Activated CD8-positive, alpha-beta T cell treated with anti-CD3 and anti-CD28 coated beads, Interleukin-2, amount 10 ng/mL, durations not matched to agents 7 days and 5 days (primary cell): ENCODE measurements around the gene ST6GALNAC6. TPM values are rescaled to one million over a fixed set of nuclear protein-coding genes. Genes with fewer than 3 reads are reported as not detected.

Source experiments
- ATAC-seq: fragments of 150-1000 bp; cut with Tn5 transposase; one replicate; pipeline ENCODE4 v1.10.0; 2021; ENCODE audit warnings: moderate library complexity
- CTCF ChIA-PET: fragments of 350-600 bp; sonication (Branson Sonifier 250); formaldehyde crosslinking; loops from one replicate; lab custom pipeline; 2021; ENCODE audit warnings: antibody characterized with exemption; lab: Charles Lee
- POLR2A ChIA-PET: fragments of 350-600 bp; sonication (Branson Sonifier 250); formaldehyde crosslinking; loops from one replicate; lab custom pipeline; 2021; ENCODE audit warnings: antibody characterized with exemption; lab: Charles Lee
- DNase-seq: peaks from one replicate; pipeline ENCODE4 v3.0.0-alpha.2; 2020
- H3K27ac Mint-ChIP-seq: one replicate; pipeline ENCODE4 v1.8.0; 2021; ENCODE audit warnings: mild to moderate bottlenecking, mixed read lengths
- H3K27me3 Mint-ChIP-seq: one replicate; pipeline ENCODE4 v1.8.0; 2021; ENCODE audit warnings: low read depth, mixed read lengths
- H3K36me3 Mint-ChIP-seq: one replicate; pipeline ENCODE4 v1.8.0; 2021; ENCODE audit warnings: low read depth, mixed read lengths
- H3K4me1 Mint-ChIP-seq: one replicate; pipeline ENCODE4 v1.8.0; 2021; ENCODE audit warnings: low read depth, mixed read lengths
- H3K4me3 Mint-ChIP-seq: one replicate; pipeline ENCODE4 v1.8.0; 2021; ENCODE audit warnings: mild to moderate bottlenecking, mixed read lengths
- H3K9me3 Mint-ChIP-seq: one replicate; pipeline ENCODE4 v1.8.0; 2022; ENCODE audit warnings: mixed read lengths; ENCODE audit not compliant: insufficient read depth
- total RNA-seq, 2 experiments: library from RNA; stranded (reverse); gene quantifications; one replicate each; pipeline ENCODE4 v1.2.3, GENCODE V29; 2021

The ST6GALNAC6 gene
- total RNA-seq, 2 experiments from 2014 or later: 68.6 to 77.6 TPM

GRCh38 chr9:127941961-127942215, 42.5 kb upstream of the ST6GALNAC6 start:
- ChIA-PET CTCF (interaction anchor here (0.8 to 7.8 kb wide), 14 partner anchors 8 to 151 kb away, joined by 3 to 144 read pairs (median 5); partner anchors contain the start of gene PIP5KL1), POLR2A (interaction anchor here (0.6 kb wide), 1 partner anchor 85 kb away, joined by 3 read pairs; no protein-coding TSS in a partner anchor)
- Mint-ChIP-seq H3K27ac (no peak overlapping the region), H3K4me3 (no peak overlapping the region), H3K4me1 (peaks cover 46% of the 10 kb centered on the region), H3K9me3 (no peaks in the 10 kb centered on the region), H3K36me3 (peaks cover 69% of the 10 kb centered on the region), H3K27me3 (no peaks in the 10 kb centered on the region)
- no peak for DNase-seq
- no peak for ATAC-seq

- POLR2A ChIA-PET: interaction anchor here (0.6 to 1.2 kb wide), 3 partner anchors 29 to 141 kb away, joined by 3 to 6 read pairs (median 3); no protein-coding TSS in a partner anchor
- DNase-seq: no peak
- Mint-ChIP-seq H3K36me3 (peaks cover 68% of the 10 kb centered on the region), H3K4me1 (peaks cover 52% of the 10 kb centered on the region), H3K27me3 (no peaks in the 10 kb centered on the region), H3K4me3 (no peak overlapping the region), H3K27ac (peak overlapping the region; percentile 11), H3K9me3 (no peaks in the 10 kb centered on the region)
- ATAC-seq: no peak
- CTCF ChIA-PET: interaction anchor here (0.9 to 7.8 kb wide), 11 partner anchors 11 to 177 kb away, joined by 3 to 144 read pairs (median 5); partner anchors contain the start of gene PIP5KL1
These were observed 41.9 kb upstream of the ST6GALNAC6 start for GRCh38 chr9:127941062-127941960.

GRCh38 chr9:127940593-127940992, 41.2 kb upstream of the ST6GALNAC6 start:
- no peaks in the 10 kb centered on the region for H3K27me3 Mint-ChIP-seq
- H3K9me3 Mint-ChIP-seq: no peaks in the 10 kb centered on the region
- H3K4me3 Mint-ChIP-seq: no peak overlapping the region
- H3K4me1 Mint-ChIP-seq: peaks cover 57% of the 10 kb centered on the region
- CTCF ChIA-PET: interaction anchor here (0.9 to 7.8 kb wide), 4 partner anchors 16 to 177 kb away, joined by 3 to 144 read pairs (median 96); no protein-coding TSS in a partner anchor
- no peak overlapping the region for H3K27ac Mint-ChIP-seq
- ATAC-seq (no peak), DNase-seq (no peak)
- POLR2A ChIA-PET: interaction anchor here (0.6 to 1.2 kb wide), 2 partner anchors 30 to 141 kb away, joined by 3 to 6 read pairs; no protein-coding TSS in a partner anchor
- peaks cover 70% of the 10 kb centered on the region for H3K36me3 Mint-ChIP-seq

GRCh38 chr9:127938298-127938690, 38.9 kb upstream of the ST6GALNAC6 start:
- H3K4me1 Mint-ChIP-seq: peaks cover 54% of the 10 kb centered on the region
- peak overlapping the region; percentile 14 for H3K27ac Mint-ChIP-seq
- no peaks in the 10 kb centered on the region for H3K9me3 Mint-ChIP-seq
- ChIA-PET POLR2A (interaction anchor here (0.7 kb wide), 1 partner anchor 32 kb away, joined by 3 read pairs; no protein-coding TSS in a partner anchor), CTCF (interaction anchor here (1.8 to 7.8 kb wide), 3 partner anchors 18 to 179 kb away, joined by 5 to 144 read pairs (median 140); no protein-coding TSS in a partner anchor)
- no peaks in the 10 kb centered on the region for H3K27me3 Mint-ChIP-seq
- DNase-seq (no peak), ATAC-seq (no peak)
- H3K4me3 Mint-ChIP-seq: peak overlapping the region; percentile 10
- H3K36me3 Mint-ChIP-seq: peaks cover 60% of the 10 kb centered on the region

DNA sequence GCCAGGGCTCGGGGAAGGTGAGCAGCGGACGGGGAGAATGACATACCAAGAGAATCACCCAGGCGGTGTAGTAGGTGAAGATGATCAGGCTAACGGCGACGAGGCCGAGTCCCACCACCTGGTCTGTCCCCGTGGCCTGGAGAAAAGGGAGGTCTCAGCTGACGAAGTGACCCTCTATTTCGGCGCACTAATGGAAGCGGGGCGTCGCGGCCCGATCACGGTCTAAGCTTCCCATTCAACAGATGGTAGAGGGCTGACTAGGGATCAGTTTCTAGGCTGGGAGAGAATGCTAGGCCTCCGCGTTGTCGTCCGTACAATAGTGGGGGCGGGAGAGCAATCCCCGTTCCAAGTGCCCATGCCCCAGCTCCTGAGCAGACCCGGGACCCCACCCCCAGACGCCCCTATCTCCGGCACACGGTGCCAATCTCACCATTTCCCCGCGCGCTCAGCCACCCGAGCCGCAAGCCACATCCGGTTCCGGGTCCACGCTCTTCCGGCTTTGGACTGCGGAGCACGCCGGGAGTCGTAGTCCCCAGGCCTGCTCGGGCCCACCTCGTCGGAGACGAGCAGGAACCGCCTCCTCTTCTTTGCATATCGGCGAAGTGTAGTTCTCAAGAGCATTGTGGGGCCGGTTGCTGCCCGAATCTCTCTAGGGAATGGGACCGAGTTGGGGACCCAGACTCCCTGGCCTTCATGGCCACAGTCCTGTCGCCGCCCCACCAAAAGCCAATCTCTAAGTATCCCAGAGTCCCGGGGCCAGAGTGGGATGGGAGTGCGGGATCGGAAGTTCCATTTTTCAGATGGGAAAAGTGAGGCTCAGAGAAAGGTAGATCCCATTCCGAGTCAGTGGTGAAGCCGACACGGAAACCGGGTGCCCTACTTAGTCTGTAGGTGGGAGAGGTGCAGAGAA, 38.2 kb upstream of the ST6GALNAC6 start, which contains the start of gene DPM2:
TSS of gene DPM2 (minus strand) at position 467 of the 910 bp plus-strand sequence. CDS start at position 433, 34 bp downstream.
- Mint-ChIP-seq H3K27me3 (no peaks in the 10 kb centered on the region), H3K9me3 (no peaks in the 10 kb centered on the region), H3K36me3 (peaks cover 58% of the 10 kb centered on the region), H3K4me3 (peak within 1 kb of the TSS; percentile 90), H3K27ac (peak within 1 kb of the TSS; percentile 95), H3K4me1 (peaks cover 53% of the 10 kb centered on the region)
- peak; percentile 93 for DNase-seq
- peak; percentile 94 for ATAC-seq
- ChIA-PET POLR2A (interaction anchor here (0.6 to 1.5 kb wide), 9 partner anchors 9 to 354 kb away, joined by 3 to 8 read pairs (median 4); no protein-coding TSS in a partner anchor), CTCF (interaction anchor here (0.9 to 1.5 kb wide), 5 partner anchors 16 to 180 kb away, joined by 3 to 5 read pairs (median 4); no protein-coding TSS in a partner anchor)

DNA sequence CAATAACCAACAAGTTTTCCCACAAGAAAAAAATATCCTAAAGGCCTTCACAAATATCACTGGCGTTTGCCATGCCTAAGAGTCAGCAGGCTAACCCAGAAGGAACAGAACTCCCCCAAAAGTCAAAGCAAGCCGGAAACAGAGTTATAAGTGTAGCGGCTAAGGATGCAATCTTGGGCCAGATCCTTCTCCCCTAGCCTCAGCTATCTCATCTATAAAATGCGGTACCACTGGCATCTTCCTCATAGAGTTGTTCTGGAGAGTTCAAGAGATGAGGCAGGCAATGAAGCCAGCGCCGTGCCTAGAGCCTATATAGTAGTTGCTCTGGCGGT, 37.6 kb upstream of the ST6GALNAC6 start:
- ChIA-PET POLR2A (interaction anchor here (0.6 to 1.5 kb wide), 9 partner anchors 8 to 354 kb away, joined by 3 to 8 read pairs (median 4); no protein-coding TSS in a partner anchor), CTCF (interaction anchor here (0.8 to 1.5 kb wide), 6 partner anchors 15 to 181 kb away, joined by 3 to 5 read pairs (median 4); no protein-coding TSS in a partner anchor)
- H3K27me3 Mint-ChIP-seq: no peaks in the 10 kb centered on the region
- H3K4me1 Mint-ChIP-seq: peaks cover 48% of the 10 kb centered on the region
- peak overlapping the region; percentile 90 for H3K4me3 Mint-ChIP-seq
- peaks cover 52% of the 10 kb centered on the region for H3K36me3 Mint-ChIP-seq
- peak overlapping the region; percentile 95 for H3K27ac Mint-ChIP-seq
- no peak for ATAC-seq
- no peak for DNase-seq
- no peaks in the 10 kb centered on the region for H3K9me3 Mint-ChIP-seq

DNA sequence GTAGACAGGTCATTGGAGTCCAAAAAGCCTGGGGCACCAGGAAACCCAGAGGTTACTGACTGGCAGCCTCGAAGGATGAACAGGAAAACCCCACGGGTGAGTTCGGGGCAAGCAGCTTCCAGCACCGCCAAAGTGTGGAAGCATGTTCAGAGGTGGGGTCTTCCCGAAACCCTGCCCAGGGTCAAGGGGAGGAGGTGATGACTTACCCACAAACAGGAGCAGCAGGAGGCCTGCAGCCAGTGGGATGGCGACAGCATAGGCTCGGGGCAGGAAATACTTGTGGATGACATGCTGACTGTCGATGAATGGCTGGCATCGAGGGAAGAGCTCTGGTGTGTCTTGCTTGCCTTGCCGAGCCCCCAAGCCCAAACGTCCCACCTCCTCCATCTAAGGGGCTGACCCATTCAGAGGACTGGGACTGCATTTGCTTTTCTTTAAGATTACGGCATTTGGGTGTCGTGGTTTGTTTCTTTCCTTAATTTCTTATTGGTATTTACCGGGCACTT, 37.0 kb upstream of the ST6GALNAC6 start:
- peaks cover 51% of the 10 kb centered on the region for H3K4me1 Mint-ChIP-seq
- H3K4me3 Mint-ChIP-seq: peak overlapping the region; percentile 90
- peaks cover 48% of the 10 kb centered on the region for H3K36me3 Mint-ChIP-seq
- no peak for DNase-seq
- peak overlapping the region; percentile 95 for H3K27ac Mint-ChIP-seq
- no peak for ATAC-seq
- no peaks in the 10 kb centered on the region for H3K9me3 Mint-ChIP-seq
- POLR2A ChIA-PET: interaction anchor here (1.3 to 1.5 kb wide), 5 partner anchors 8 to 98 kb away, joined by 3 to 8 read pairs (median 4); no protein-coding TSS in a partner anchor
- CTCF ChIA-PET: interaction anchor here (0.8 to 1.5 kb wide), 4 partner anchors 14 to 181 kb away, joined by 3 to 5 read pairs (median 4); no protein-coding TSS in a partner anchor
- no peaks in the 10 kb centered on the region for H3K27me3 Mint-ChIP-seq

DNA sequence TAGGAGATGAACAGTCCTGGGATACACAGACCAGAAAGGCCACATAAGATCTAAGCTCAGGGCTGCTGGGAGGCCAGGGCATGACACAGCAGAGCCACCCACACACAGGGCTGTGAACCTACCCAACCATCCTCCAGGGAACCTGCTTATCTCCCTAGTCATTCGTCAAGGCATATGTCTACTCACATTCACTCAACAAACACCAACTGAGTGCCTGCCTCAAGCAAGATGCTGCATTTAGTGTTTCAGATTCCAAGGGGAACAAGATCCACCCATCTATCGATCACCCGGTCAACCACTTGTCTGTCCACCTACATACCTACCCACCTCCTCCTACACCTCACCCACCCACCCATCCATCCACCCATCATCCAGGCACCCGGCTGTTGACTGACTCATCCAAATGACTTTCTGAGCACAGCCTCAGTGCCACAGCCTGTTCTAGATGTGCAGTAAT, 36.4 kb upstream of the ST6GALNAC6 start:
- peaks cover 42% of the 10 kb centered on the region for H3K36me3 Mint-ChIP-seq

DNA sequence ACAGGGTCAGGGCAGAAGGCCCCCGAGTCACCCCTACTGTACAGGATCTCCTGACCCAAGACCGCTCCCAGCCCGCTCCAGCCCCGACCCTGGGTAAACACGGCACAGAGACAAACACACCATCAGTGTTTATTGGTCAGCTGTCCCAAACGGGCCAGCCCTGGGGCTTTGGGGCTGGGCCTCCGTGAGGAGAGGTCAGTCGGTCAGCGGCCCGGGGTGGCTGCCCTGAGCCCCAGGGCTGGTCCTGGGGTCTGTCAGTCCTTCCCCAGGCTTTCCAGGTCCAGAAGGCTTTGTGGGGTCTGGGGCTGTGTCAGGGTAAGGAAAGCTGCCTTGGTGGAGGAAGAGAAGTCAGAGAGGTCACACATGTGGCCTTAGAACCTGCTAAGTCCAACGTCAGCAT, 35.6 kb upstream of the ST6GALNAC6 start:
- peaks cover 34% of the 10 kb centered on the region for H3K36me3 Mint-ChIP-seq
- H3K4me3 Mint-ChIP-seq: peak overlapping the region; percentile 90
- ChIA-PET CTCF (interaction anchor here (0.7 to 1.1 kb wide), 2 partner anchors 14 to 100 kb away, joined by 3 read pairs; no protein-coding TSS in a partner anchor), POLR2A (no interaction called here)
- peak overlapping the region; percentile 71 for H3K27ac Mint-ChIP-seq
- DNase-seq (no peak), ATAC-seq (no peak)
- H3K27me3 Mint-ChIP-seq: peaks cover 1% of the 10 kb centered on the region
- peaks cover 61% of the 10 kb centered on the region for H3K4me1 Mint-ChIP-seq
- H3K9me3 Mint-ChIP-seq: no peaks in the 10 kb centered on the region

More for the DNA sequence above, 36.4 kb upstream of the ST6GALNAC6 start:
- Mint-ChIP-seq H3K9me3 (no peaks in the 10 kb centered on the region), H3K4me1 (peaks cover 57% of the 10 kb centered on the region), H3K27me3 (no peaks in the 10 kb centered on the region), H3K27ac (peak overlapping the region; percentile 95), H3K4me3 (peak overlapping the region; percentile 90)
- ATAC-seq: no peak
- no peak for DNase-seq
- ChIA-PET CTCF (no interaction called here), POLR2A (interaction anchor here (1.5 kb wide), 2 partner anchors 11 to 98 kb away, joined by 3 to 4 read pairs; no protein-coding TSS in a partner anchor)

DNA sequence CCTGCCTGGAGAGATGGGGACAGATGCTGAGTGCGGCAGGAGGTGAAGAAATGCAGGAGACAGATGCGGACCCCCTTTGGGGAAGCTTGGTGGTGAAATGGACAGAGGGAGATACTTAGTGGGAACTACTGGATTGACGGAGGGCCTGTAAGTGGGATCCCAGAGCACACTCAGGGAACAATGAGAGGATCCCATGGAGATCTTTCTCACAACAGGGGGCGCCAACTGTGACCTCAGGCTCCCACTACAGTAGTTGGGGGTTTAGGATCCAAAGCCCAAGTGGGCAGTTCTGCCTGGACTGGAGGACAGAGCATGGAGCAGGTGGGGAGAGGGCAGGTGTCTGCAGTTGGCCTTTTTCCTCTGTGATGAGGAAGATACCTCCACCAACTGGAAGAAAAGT, 34.8 kb upstream of the ST6GALNAC6 start:
- POLR2A ChIA-PET: no interaction called here

More for the DNA sequence above, 34.8 kb upstream of the ST6GALNAC6 start:
- peaks cover 66% of the 10 kb centered on the region for H3K4me1 Mint-ChIP-seq
- ATAC-seq (no peak), DNase-seq (no peak)
- no peak overlapping the region for H3K4me3 Mint-ChIP-seq
- peak overlapping the region; percentile 63 for H3K27ac Mint-ChIP-seq
- no peaks in the 10 kb centered on the region for H3K9me3 Mint-ChIP-seq
- peaks cover 2% of the 10 kb centered on the region for H3K27me3 Mint-ChIP-seq
- CTCF ChIA-PET: interaction anchor here (1.1 kb wide), 2 partner anchors 8 to 13 kb away, joined by 3 to 4 read pairs; no protein-coding TSS in a partner anchor
- H3K36me3 Mint-ChIP-seq: peaks cover 33% of the 10 kb centered on the region
